C4-2B (cell line): Measurements from ENCODE around the gene FGGY.

Experiments
- H3K27ac ChIP-seq: fragments of 450-650 bp; 2 replicates; pipeline ENCODE4 v1.5.1; 2017
- ZFX ChIP-seq: fragments of 450-650 bp; IDR thresholded peaks from 2 replicates; pipeline ENCODE4 v1.6.1; 2017
- TF ChIP-seq, protein P1 (sequence below): fragments of 450-650 bp; conservative IDR thresholded peaks from 2 replicates; pipeline ENCODE4 v1.5.1; 2017; ENCODE audit warnings: mild to moderate bottlenecking

The FGGY gene

DNA sequence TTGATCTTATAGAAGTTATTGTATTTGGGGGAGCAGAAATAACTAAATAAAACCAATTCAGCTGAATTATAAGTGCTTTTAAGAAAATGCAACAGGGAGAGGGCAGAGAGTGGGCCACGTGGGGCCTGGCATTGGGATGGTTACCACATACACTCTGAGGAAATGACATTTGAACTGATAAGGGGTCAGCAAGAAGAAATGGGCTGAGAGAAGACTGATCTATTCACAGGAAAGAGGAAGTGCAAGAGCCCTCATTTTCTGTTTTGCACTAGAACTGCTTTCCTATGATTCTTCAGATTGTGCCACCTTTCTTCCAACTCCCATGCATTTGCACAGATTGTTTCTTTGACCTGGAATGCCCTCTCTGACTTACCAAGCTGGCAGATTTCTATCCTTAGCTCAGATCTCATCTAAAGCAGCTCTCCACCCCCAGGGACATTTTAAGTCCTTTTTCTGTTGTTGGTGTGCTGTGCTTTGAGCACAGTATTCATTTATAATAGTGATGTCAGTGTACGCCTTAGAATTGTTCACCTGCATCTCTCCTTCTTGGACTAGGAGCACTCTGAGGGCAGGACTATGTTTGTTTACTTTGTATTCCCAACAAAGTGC is 115.9 kb downstream of the FGGY start:
- H3K27ac ChIP-seq = no peak overlapping the region
- TF ChIP-seq ZFX = no peak
- TF ChIP-seq, protein P1, sequence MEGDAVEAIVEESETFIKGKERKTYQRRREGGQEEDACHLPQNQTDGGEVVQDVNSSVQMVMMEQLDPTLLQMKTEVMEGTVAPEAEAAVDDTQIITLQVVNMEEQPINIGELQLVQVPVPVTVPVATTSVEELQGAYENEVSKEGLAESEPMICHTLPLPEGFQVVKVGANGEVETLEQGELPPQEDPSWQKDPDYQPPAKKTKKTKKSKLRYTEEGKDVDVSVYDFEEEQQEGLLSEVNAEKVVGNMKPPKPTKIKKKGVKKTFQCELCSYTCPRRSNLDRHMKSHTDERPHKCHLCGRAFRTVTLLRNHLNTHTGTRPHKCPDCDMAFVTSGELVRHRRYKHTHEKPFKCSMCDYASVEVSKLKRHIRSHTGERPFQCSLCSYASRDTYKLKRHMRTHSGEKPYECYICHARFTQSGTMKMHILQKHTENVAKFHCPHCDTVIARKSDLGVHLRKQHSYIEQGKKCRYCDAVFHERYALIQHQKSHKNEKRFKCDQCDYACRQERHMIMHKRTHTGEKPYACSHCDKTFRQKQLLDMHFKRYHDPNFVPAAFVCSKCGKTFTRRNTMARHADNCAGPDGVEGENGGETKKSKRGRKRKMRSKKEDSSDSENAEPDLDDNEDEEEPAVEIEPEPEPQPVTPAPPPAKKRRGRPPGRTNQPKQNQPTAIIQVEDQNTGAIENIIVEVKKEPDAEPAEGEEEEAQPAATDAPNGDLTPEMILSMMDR = no peak

DNA sequence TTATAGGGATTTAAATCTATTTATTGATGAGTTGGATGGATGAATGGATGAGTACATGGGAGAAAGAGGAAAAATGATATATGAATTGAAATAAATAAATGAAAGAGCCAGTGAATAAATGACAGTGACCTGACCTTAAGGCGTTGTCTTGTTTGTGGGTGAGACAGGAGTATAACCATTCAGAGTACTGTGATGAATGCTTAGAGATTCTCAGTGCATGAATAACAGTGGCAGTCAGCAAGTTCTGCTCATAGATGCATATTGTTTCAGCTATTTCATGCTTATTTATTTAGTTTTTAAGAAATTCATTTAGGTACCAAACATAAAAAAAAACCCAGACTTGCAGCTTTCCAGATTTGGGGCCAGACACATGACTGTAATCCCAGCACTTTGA is 116.4 kb downstream of the FGGY start:
- TF ChIP-seq ZFX = no peak
- no peak overlapping the region for H3K27ac ChIP-seq

DNA sequence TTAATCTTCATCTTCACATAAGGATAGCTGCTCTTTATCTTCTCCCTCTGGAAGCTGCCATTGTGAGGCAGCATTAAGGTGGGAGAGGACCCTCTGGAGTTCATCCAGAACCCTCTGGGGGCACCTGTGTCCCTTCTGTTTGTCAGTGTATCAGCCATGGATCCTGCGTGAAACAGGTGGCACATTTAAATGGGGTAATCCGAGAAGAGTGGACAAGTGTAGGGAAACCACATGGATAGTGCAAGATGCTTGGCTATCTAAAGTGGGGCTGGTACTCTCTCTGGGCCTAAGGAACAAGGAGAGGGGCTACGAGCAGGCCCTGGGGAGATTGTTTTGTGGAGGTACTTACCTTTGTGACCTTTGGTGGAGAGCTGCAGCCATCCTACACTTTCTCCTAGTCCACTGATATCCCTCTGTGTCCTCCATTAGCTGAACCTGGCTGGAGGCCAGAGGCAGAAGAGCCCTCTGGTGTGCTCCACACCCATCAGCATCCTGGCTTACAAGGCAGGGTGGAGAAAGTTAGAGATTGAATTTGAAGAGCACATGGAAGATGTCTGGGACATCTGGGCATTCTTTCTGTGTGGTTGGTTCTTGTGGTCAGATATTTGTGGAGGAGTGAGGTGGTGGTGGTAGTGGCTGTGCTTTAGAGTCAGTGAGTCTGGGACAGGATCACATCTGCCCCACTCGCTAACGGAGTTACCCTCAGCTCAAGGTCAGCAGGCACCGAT is 117.7 kb downstream of the FGGY start:
- TF ChIP-seq, protein P1 = no peak
- TF ChIP-seq ZFX = no peak
- H3K27ac ChIP-seq = no peak overlapping the region

DNA sequence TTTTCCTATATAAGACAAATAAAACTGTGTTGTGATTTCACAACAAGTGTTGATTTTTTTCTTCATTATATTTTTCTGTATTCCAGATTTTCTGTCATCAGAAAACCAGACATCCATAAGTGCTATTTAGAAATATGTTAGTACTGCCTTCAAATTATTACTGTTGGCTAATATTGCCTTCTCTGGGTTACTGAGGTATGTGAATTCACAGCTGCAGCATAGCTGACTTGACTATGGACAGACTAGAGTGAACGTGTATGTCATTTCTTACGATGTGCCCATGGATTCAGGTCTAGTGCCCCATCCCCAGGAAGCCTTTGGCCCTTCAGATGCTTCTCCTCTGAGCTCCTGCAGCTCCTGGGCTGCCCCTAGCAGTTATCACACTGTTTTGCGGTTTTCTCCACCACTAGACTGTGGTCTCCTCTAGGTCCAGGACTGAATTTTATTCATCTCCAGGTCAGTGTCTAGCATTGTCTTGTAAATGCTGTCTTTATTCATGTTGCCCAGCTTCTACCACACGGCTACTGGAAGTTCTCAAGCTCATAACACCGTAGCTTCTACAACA is 118.5 kb downstream of the FGGY start:
- H3K27ac ChIP-seq = no peak overlapping the region
- no peak for TF ChIP-seq ZFX
- TF ChIP-seq, protein P1 = no peak

DNA sequence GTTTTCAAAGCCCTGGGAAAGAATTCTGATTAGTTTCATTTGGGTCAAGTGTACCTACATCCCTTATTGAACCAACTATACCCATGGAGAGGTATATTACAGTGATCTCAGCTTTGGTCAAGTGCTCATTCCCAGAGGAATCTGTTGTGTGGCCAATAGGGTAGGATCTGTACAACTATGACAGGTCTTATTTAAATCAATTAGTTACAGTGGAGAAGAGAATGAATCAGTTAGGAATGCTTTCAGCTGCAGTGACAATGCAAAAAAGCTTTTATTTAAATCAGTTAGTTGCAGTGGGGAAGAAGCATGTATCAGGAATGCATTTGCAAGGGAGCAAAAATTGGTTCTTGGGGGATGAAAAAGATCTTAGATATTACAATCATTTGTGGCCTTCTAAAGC is 119.0 kb downstream of the FGGY start:
- H3K27ac ChIP-seq = no peak overlapping the region
- TF ChIP-seq ZFX = no peak
- TF ChIP-seq, protein P1 = no peak

DNA sequence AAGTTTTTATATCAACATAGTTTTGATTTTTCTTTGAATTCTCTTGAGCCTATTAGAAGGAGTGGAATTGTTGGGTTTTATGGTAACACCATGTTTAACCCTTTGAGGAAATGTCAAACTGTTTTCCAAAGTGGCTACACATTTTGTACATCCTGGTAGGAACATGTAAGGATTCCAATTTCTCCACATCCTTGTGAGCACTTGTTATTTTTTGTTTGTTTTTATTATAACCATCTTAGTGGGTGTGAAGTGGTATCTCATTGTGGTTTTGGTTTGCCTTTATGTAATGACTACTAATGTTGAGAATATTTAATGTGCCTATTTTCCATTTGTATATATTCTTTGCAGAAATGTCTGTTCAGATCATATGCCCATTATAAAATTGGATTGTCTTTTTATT is 120.5 kb downstream of the FGGY start:
- TF ChIP-seq ZFX = no peak
- TF ChIP-seq, protein P1 = no peak
- H3K27ac ChIP-seq = no peak overlapping the region

DNA sequence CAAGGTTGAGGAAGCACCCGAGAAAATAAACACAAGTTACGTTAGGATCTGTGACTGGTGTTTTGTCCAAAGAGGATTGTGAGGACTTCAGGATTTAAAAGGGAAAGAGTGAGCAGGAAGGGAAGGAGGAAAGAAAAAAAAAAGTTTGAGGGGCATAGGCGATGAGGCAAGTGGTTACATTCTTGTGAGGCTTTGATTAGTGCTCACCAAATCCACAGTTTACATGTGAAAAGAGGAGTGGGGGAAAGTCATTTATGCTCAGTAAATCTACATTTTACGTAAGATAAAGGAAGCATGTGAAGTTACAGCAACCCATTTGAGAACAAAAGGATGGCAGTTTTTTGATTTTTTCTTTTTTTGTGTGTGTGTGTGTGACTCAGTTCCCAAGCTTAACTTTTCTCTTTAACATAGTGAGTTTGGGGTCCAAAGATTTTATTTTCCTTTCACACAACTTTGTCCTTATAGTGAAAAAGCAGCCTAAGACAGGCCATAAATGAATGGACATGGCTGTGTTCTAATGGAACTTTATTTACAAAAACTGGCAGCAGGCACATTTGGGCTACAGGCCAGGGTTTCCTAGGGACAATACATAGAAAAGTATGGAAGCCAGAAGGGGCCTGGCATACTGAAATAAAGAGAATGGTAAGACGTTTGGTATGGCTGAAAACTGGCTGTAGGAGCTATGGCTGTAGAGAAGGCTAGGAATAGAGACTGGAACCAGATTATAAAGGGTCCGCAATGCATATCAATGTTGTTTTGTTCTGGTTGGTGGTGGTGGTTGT is 121.7 kb downstream of the FGGY start:
- no peak for TF ChIP-seq ZFX
- TF ChIP-seq, protein P1 = no peak
- H3K27ac ChIP-seq = no peak overlapping the region
